HG03025 (cell line): Measurements from ENCODE around the gene DNM2.
"Not testable (repeated sequence)": the region's sequence is repeated elsewhere in the genome, so short reads cannot be mapped to it uniquely, and the experiment has no call there.

Experiments used
- ATAC-seq: cut with Tn5 transposase; IDR thresholded peaks from one replicate; pipeline ENCODE4 v1.9.1; 2021; ENCODE audit warnings: mild to moderate bottlenecking, moderate library complexity; ENCODE audit not compliant: unreplicated experiment, low FRiP score

Gene DNM2

GRCh38 chr19:10720607-10721125, 2.8 kb downstream of the DNM2 start:
- ATAC-seq: no peak

DNA sequence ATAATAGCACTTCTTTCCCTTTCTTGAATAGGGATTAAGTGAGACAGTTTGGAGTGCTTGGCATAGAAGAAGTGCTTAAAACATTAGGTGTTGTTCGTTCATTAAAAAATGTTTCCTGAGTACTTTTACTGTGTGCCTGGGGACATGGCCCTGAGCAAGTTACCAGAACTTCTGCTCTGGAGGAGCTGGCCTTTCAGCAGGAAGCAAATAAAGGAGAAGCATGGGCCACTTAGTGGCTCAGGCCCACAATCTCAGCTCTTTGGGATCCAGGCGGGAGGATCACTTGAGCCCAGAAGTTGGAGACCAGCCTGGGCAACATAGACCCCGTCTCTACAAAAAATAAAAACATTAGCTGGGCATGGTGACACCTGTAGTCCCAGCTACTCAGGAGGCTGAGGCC, 5.7 kb downstream of the DNM2 start:
- no peak for ATAC-seq

DNA sequence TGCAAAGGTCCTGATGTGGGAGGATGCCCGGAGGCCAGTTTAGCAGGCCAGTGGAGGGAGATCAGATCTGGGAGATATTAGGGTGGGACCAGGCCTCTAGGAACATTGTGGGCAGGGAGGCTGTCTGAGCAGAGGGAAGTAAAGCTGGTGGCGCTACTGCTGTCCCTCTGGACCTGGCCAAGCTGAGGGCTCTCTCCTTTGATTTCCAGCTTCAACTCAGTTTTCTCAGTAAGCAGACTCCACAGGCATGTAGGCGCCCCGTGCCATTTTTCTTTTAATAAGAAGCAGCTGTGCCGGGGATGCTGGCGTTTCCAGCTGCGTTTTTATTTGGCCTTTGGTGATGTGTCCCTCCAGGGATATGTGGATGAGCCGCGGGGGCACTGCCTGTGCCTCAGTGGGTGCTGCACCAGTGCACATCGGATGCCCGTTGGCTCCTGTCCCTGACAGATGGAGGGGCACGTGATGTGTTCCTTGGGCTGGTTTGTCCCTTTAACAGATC, 6.7 kb downstream of the DNM2 start:
- ATAC-seq: no peak

DNA sequence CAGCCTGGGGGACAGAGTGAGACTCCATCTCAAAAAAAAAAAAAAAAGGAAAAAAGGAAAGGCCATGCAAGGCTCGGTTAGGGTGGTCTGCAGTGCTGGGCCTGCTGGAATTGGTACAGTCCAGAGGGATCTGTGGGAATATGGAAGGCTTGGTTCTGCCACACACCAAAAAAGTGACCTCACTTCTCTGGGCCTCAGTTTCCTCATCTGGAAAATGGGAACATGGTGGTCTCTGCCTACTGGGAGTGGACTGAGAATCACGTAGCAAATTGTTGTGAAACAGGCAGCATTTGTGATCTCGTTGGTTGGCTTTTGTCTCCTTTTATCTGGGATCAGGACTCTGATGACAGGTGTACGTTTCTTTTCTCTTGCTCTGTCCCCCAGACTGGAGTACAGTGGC, 7.5 kb downstream of the DNM2 start:
- ATAC-seq: no peak

- no peak for ATAC-seq
Measured at GRCh38 chr19:10726268-10726667, 8.4 kb downstream of the DNM2 start.

- no peak for ATAC-seq
Measured at GRCh38 chr19:10727685-10728201, 9.9 kb downstream of the DNM2 start.

DNA sequence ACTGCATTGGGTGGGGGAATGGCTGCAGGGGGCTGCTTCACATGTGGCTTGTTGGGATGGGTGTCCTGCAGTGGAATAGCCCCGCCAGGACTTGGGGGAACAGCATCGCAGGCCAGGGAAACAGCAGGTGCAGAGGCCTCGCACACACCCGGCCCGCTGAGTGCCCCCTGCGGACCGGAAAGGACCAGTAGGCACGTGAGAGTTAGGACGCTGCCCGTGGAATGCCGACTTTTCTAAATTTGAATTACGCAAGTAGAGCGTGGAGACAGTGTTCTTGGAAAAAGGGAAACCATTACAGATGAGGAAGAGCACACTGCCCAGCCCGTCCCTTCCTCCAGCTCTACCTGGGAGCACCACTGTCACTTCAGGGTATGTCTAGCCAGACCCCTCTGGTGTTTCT, 11.5 kb downstream of the DNM2 start:
- ATAC-seq: no peak

DNA sequence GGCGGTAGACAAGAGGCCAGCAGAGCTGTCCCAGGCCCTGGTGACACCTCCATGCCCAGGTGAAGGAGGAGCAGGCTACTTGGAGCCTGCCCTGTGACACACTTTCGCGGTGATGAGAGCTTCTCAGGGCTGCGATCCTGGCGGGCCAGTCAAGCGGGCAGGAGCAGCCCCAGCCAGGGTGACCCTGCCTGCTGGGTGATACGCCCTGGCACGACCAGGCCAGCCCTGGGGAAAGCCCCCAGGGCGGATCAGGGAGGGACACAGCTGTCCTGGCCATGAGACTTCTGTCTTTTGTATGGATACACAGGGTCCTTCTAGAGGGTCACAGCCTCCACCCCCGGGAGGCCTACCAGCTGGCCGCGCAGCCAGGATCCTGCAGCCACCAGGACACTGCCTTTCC, 13.1 kb downstream of the DNM2 start:
- no peak for ATAC-seq

GRCh38 chr19:10735741-10736140, 17.9 kb downstream of the DNM2 start:
- ATAC-seq: no peak

- no peak for ATAC-seq
Measured at GRCh38 chr19:10736189-10736588, 18.3 kb downstream of the DNM2 start.

GRCh38 chr19:10736916-10737551, 19.2 kb downstream of the DNM2 start:
- ATAC-seq: no peak

DNA sequence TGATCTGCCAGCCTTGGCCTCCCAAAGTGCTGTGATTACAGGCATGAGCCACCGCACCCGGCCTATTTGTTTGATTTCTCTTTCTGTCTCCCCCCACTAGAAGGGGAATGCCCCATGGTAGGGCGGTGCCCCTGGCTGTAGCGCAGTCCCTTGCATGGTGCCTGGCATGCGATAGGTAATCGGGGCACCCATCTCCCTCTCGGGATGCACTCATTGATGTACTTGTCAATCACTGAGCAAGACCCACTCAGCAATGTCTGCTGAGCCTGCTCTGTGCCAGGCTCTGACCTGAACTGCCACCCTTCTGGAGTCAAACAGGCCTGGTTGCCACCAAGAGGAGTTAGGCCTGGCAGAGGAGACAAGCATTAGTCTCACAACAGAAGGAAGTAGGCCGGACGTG, 19.8 kb downstream of the DNM2 start:
- ATAC-seq: no peak

GRCh38 chr19:10740798-10741197, 22.9 kb downstream of the DNM2 start:
- ATAC-seq: no peak

- no peak for ATAC-seq
Measured at GRCh38 chr19:10742476-10742875, 24.6 kb downstream of the DNM2 start.

GRCh38 chr19:10744253-10744798, 26.4 kb downstream of the DNM2 start:
- ATAC-seq: no peak

GRCh38 chr19:10744801-10745293, 27.0 kb downstream of the DNM2 start:
- no peak for ATAC-seq

DNA sequence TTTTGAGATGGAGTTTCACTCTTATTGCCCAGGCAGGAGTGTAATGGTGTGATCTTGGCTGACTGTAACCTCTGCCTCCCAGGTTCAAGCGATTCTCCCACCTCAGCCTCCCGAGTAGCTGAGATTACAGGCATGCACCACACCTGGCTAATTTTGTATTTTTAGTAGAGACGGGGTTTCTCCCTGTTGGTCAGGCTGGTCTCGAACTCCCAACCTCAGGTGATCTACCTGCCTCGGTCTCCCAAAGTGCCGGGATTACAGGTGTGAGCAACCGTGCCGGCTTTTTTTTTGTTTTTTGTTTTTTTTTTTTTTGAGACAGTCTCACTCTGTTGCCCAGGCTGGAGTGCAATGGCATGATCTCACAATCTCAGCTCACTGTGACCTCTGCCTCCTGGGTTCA, 28.6 kb downstream of the DNM2 start:
- ATAC-seq: not testable (repeated sequence)

- no peak for ATAC-seq
Measured at GRCh38 chr19:10747271-10747670, 29.4 kb downstream of the DNM2 start.

DNA sequence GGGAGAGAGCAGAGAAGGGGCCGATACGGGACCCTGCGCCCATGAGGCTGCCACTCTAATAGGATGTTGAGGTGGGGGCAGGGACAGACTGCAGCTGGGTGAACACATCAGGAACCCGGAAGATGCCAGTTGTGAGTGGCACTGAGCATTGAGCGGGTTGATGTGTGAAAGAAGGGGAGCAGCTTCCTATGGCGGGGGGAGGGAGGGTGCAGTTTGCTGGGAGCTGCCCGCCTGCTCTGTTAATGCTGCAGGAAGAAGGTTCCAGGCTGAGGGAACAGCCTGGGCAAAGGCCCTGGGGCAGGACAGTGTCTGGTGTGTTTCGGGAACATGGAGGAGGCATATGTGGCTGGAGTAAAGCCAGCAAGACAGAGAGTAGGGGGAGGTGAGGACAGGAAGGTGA, 29.8 kb downstream of the DNM2 start:
- no peak for ATAC-seq

GRCh38 chr19:10748195-10748926, 30.5 kb downstream of the DNM2 start:
- ATAC-seq: no peak

DNA sequence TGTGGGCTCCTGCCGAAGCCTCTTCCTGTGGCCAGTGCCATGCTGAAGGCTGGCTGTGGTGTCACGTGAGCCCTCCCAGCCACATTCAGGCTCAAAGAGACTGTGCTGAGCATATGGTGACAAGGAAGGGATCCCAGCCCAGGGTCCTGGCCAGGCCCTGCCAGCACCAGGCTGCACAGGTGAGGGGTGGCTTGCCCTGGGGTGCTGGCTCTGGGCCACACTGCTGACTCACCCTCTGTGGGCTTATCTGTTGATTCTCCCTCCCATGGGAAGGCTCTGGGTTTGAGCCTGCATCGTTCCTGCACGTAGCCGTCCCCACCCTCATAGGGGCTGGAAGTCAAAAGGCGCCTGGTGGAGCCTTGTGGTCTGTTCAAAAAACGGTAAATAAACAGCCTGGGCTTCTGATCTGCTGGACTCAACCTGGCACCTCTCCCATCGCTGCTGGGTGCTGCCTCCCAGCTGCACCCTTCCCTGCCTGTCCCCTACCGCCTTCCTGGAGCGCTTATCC, 31.1 kb downstream of the DNM2 start:
- no peak for ATAC-seq
